ENCODE data around the gene TTC16.
"Not testable (repeated sequence)": the region's sequence is repeated elsewhere in the genome, so short reads cannot be mapped to it uniquely, and the experiment has no call there.

The TTC16 gene

GRCh38 chr9:127769929-127770582, 54.2 kb downstream of the TTC16 start:
- no peak for DNase-seq

- no peak for DNase-seq
Observed at GRCh38 chr9:127770583-127770904, 54.7 kb downstream of the TTC16 start.

- DNase-seq, result peak; percentile 97
Observed at GRCh38 chr9:127770905-127771569, 55.2 kb downstream of the TTC16 start.

- no peak for DNase-seq
Observed at GRCh38 chr9:127771570-127772189, 55.8 kb downstream of the TTC16 start.

- no peak for DNase-seq
Observed at GRCh38 chr9:127772603-127773002, 56.7 kb downstream of the TTC16 start.

GRCh38 chr9:127773272-127773671, 57.4 kb downstream of the TTC16 start:
- no peak for DNase-seq

- no peak for DNase-seq
Observed at GRCh38 chr9:127773981-127774380, 58.1 kb downstream of the TTC16 start.

- peak; percentile 77 for DNase-seq
Observed at GRCh38 chr9:127776195-127776923, 60.5 kb downstream of the TTC16 start.

GRCh38 chr9:127776924-127777289, 61.0 kb downstream of the TTC16 start:
- peak; percentile 24 for DNase-seq

- no peak for DNase-seq
Observed at GRCh38 chr9:127777368-127777980, 61.6 kb downstream of the TTC16 start.

GRCh38 chr9:127778280-127779135, 62.6 kb downstream of the TTC16 start, which contains the start of gene SH2D3C:
Gene SH2D3C (minus strand): TSS chr9:127778666. CDS start chr9:127778627, 39 bp downstream.
- peak; percentile 62 for DNase-seq

- DNase-seq, result peak; percentile 74
Observed at GRCh38 chr9:127779136-127779981, 63.5 kb downstream of the TTC16 start.

GRCh38 chr9:127780126-127780885, 64.4 kb downstream of the TTC16 start:
- no peak for DNase-seq

- DNase-seq, result not testable (repeated sequence)
Observed at GRCh38 chr9:127780909-127781308, 65.0 kb downstream of the TTC16 start.

Data from activated naive CD4-positive, alpha-beta T cell treated with Interleukin-2 at 50 U/mL for 16 hours (primary cell).